Measurements from ENCODE around the gene LDLRAD1.

DNA sequence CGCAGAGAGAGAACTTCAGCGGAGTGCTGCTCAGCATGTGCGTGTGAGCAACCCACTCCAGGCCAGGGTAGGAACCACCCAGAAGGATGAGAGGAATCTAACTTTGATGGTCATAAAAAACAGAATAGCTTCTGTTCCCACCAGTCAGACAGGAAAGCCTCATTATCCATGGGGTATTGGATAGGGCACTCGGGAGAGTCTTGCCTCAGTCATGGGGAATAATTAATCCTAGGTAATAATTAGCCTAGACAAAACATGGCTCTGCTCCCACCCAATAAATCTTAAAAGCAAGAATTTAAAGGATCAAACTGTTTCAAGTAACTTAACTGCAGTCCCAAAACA lies 35.3 kb downstream of the LDLRAD1 start:
- no peak for TF ChIP-seq POLR2A (IDR thresholded peaks at IDR 0.05)
- TF ChIP-seq, protein P1, sequence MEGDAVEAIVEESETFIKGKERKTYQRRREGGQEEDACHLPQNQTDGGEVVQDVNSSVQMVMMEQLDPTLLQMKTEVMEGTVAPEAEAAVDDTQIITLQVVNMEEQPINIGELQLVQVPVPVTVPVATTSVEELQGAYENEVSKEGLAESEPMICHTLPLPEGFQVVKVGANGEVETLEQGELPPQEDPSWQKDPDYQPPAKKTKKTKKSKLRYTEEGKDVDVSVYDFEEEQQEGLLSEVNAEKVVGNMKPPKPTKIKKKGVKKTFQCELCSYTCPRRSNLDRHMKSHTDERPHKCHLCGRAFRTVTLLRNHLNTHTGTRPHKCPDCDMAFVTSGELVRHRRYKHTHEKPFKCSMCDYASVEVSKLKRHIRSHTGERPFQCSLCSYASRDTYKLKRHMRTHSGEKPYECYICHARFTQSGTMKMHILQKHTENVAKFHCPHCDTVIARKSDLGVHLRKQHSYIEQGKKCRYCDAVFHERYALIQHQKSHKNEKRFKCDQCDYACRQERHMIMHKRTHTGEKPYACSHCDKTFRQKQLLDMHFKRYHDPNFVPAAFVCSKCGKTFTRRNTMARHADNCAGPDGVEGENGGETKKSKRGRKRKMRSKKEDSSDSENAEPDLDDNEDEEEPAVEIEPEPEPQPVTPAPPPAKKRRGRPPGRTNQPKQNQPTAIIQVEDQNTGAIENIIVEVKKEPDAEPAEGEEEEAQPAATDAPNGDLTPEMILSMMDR (IDR thresholded peaks at IDR 0.05), result no peak
